ENCODE results near the gene HERC3.

HERC3 gene

GRCh38 chr4:88610771-88611170, 18.5 kb downstream of the HERC3 start:
- no peak overlapping the region for H2AFZ ChIP-seq (ENCODE audit: low read length)
- H3K4me1 ChIP-seq (ENCODE audit: insufficient read depth, low read length, severe bottlenecking), result peaks cover 7% of the 10 kb centered on the region
- H3K9ac ChIP-seq (ENCODE audit: low read length), result no peak overlapping the region
- TF ChIP-seq EZH2 (IDR thresholded peaks at IDR 0.05; ENCODE audit: borderline replicate concordance, low read length) (no peak), CTCF (IDR thresholded peaks at IDR 0.05; ENCODE audit: low read length) (no peak)
- H3K27me3 ChIP-seq (ENCODE audit: insufficient read depth, low read length), result no peaks in the 10 kb centered on the region
- no peak overlapping the region for H3K27ac ChIP-seq (ENCODE audit: low read depth, low read length, poor library complexity, severe bottlenecking)
- H3K9me3 ChIP-seq (ENCODE audit: low read length), result no peaks in the 10 kb centered on the region
- H3F3A ChIP-seq (ENCODE audit: insufficient read depth, low read length), result no peaks in the 10 kb centered on the region
- H3K9me2 ChIP-seq (ENCODE audit: low read depth, low read length), result no peaks in the 10 kb centered on the region
- H3K4me2 ChIP-seq (ENCODE audit: low read length), result no peak overlapping the region
- no peaks in the 10 kb centered on the region for H4K20me1 ChIP-seq (ENCODE audit: insufficient read depth, low read length)
- no peak overlapping the region for H3K4me3 ChIP-seq (ENCODE audit: low read depth, low read length, poor library complexity, severe bottlenecking)
- peaks cover 32% of the 10 kb centered on the region for H3K36me3 ChIP-seq (ENCODE audit: insufficient read depth, low read length)
- H3K79me2 ChIP-seq (ENCODE audit: insufficient read depth, low read length), result no peaks in the 10 kb centered on the region

- H3K4me1 ChIP-seq (ENCODE audit: insufficient read depth, low read length, severe bottlenecking), result peaks cover 7% of the 10 kb centered on the region
- TF ChIP-seq EZH2 (IDR thresholded peaks at IDR 0.05; ENCODE audit: borderline replicate concordance, low read length) (no peak), CTCF (IDR thresholded peaks at IDR 0.05; ENCODE audit: low read length) (no peak)
- H3K27me3 ChIP-seq (ENCODE audit: insufficient read depth, low read length), result no peaks in the 10 kb centered on the region
- H3K4me3 ChIP-seq (ENCODE audit: low read depth, low read length, poor library complexity, severe bottlenecking), result no peak overlapping the region
- peaks cover 5% of the 10 kb centered on the region for H3K36me3 ChIP-seq (ENCODE audit: insufficient read depth, low read length)
- no peak overlapping the region for H2AFZ ChIP-seq (ENCODE audit: low read length)
- no peaks in the 10 kb centered on the region for H4K20me1 ChIP-seq (ENCODE audit: insufficient read depth, low read length)
- no peak overlapping the region for H3K27ac ChIP-seq (ENCODE audit: low read depth, low read length, poor library complexity, severe bottlenecking)
- no peaks in the 10 kb centered on the region for H3K9me3 ChIP-seq (ENCODE audit: low read length)
- H3K9ac ChIP-seq (ENCODE audit: low read length), result no peak overlapping the region
- H3K4me2 ChIP-seq (ENCODE audit: low read length), result no peak overlapping the region
- H3K79me2 ChIP-seq (ENCODE audit: insufficient read depth, low read length), result no peaks in the 10 kb centered on the region
- H3K9me2 ChIP-seq (ENCODE audit: low read depth, low read length), result no peaks in the 10 kb centered on the region
- no peaks in the 10 kb centered on the region for H3F3A ChIP-seq (ENCODE audit: insufficient read depth, low read length)
Measured at GRCh38 chr4:88613417-88613875, 21.2 kb downstream of the HERC3 start.

GRCh38 chr4:88614058-88614457, 21.8 kb downstream of the HERC3 start:
- Histone ChIP-seq H3K27ac (ENCODE audit: low read depth, low read length, poor library complexity, severe bottlenecking) (no peak overlapping the region), H3K4me2 (ENCODE audit: low read length) (no peak overlapping the region), H3K79me2 (ENCODE audit: insufficient read depth, low read length) (no peaks in the 10 kb centered on the region), H3K9me3 (ENCODE audit: low read length) (no peaks in the 10 kb centered on the region), H4K20me1 (ENCODE audit: insufficient read depth, low read length) (no peaks in the 10 kb centered on the region), H3K4me3 (ENCODE audit: low read depth, low read length, poor library complexity, severe bottlenecking) (no peak overlapping the region), H3K27me3 (ENCODE audit: insufficient read depth, low read length) (no peaks in the 10 kb centered on the region), H3K9me2 (ENCODE audit: low read depth, low read length) (no peaks in the 10 kb centered on the region), H3F3A (ENCODE audit: insufficient read depth, low read length) (no peaks in the 10 kb centered on the region), H2AFZ (ENCODE audit: low read length) (no peak overlapping the region), H3K9ac (ENCODE audit: low read length) (no peak overlapping the region), H3K4me1 (ENCODE audit: insufficient read depth, low read length, severe bottlenecking) (peaks cover 7% of the 10 kb centered on the region), H3K36me3 (ENCODE audit: insufficient read depth, low read length) (no peaks in the 10 kb centered on the region)
- TF ChIP-seq CTCF (IDR thresholded peaks at IDR 0.05; ENCODE audit: low read length) (no peak), EZH2 (IDR thresholded peaks at IDR 0.05; ENCODE audit: borderline replicate concordance, low read length) (no peak)
